ENCODE measurements around the gene C14orf119.

The C14orf119 gene

GRCh38 chr14:23095196-23096108 is at the start of gene C14orf119:
TSS of gene C14orf119 (plus strand) at chr14:23095505. CDS start at chr14:23097659, 2,154 bp downstream.
- peak; percentile 100 for DNase-seq

GRCh38 chr14:23047034-23047634 is 48.2 kb upstream of the C14orf119 start:
- no peak for DNase-seq

- no peak for DNase-seq
These were observed 47.3 kb upstream of the C14orf119 start for GRCh38 chr14:23047751-23048693.

- no peak for DNase-seq
These were observed 46.3 kb upstream of the C14orf119 start for GRCh38 chr14:23049011-23049410.

- no peak for DNase-seq
These were observed 43.9 kb upstream of the C14orf119 start for GRCh38 chr14:23051141-23052057.

GRCh38 chr14:23052182-23052623 is 43.1 kb upstream of the C14orf119 start:
- no peak for DNase-seq

- DNase-seq = no peak
These were observed 42.6 kb upstream of the C14orf119 start for GRCh38 chr14:23052671-23053070.

GRCh38 chr14:23053426-23053825 is 41.9 kb upstream of the C14orf119 start:
- no peak for DNase-seq

GRCh38 chr14:23054000-23054811 is 41.1 kb upstream of the C14orf119 start:
- peak; percentile 65 for DNase-seq

- DNase-seq = no peak
These were observed 40.2 kb upstream of the C14orf119 start for GRCh38 chr14:23055147-23055550.

GRCh38 chr14:23055621-23056144 is 39.6 kb upstream of the C14orf119 start:
- DNase-seq = no peak

GRCh38 chr14:23056145-23056955 is 39.0 kb upstream of the C14orf119 start:
- DNase-seq = peak; percentile 91

- DNase-seq = peak; percentile 90
These were observed 38.1 kb upstream of the C14orf119 start, which contains the start of gene CDH24 for GRCh38 chr14:23056956-23057756. TSS of gene CDH24 (minus strand) at chr14:23057520. CDS start at chr14:23055733, 1,787 bp downstream.

GRCh38 chr14:23057757-23058653 is 37.3 kb upstream of the C14orf119 start:
- DNase-seq = peak; percentile 92

GRCh38 chr14:23058654-23059504 is 36.4 kb upstream of the C14orf119 start:
- DNase-seq = no peak

GRCh38 chr14:23060536-23061260 is 34.6 kb upstream of the C14orf119 start:
- DNase-seq = no peak

Measured in hematopoietic multipotent progenitor cell treated with erythropoietin and hydrocortisone succinate and interleukin-3 and kit ligand, for 6 days (in vitro differentiated cells).